ENCODE data around the gene KRT40.

The KRT40 gene

DNA sequence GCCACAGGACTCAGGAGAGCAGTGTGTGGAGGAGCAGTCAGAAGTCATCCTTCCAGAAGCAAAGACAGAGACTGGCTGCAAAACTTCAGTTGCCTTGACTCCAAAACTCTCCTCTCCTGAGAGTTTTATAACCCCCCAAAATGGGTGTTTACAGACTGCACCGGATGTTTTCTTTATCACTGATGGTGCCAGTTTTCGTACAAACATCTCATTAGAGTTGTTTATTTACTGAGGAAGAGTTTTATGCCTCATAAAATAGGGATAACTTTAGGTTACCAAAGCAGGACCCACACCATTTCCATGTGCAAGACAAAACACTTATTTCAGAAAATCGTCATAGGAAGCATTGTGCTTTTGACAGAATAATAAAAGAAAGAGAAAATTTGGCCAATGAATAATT lies at the start of gene KRT40:
KRT40 (minus strand) TSS at position 101 of the 400 bp plus-strand sequence; CDS start at position 48, 53 bp downstream.
- Mint-ChIP-seq H3K9me3 (no peaks in the 10 kb centered on the region), H3K27ac (no peak within 1 kb of the TSS), H3K4me1 (ENCODE audit: low read depth) (no peaks in the 10 kb centered on the region), H3K36me3 (ENCODE audit: low read depth) (no peaks in the 10 kb centered on the region), H3K4me3 (no peak within 1 kb of the TSS), H3K27me3 (ENCODE audit: low read depth) (peaks cover 18% of the 10 kb centered on the region)

GRCh38 chr17:41029633-41030245 lies 45.6 kb upstream of the KRT40 start, which contains the start of gene KRTAP1-4:
Gene KRTAP1-4, minus strand, starts transcription at chr17:41030195. Its CDS starts 117 bp downstream, at chr17:41030078.
- Mint-ChIP-seq H3K4me1 (ENCODE audit: low read depth) (no peaks in the 10 kb centered on the region), H3K4me3 (no peak within 1 kb of the TSS), H3K9me3 (no peaks in the 10 kb centered on the region), H3K36me3 (ENCODE audit: low read depth) (no peaks in the 10 kb centered on the region), H3K27me3 (ENCODE audit: low read depth) (peaks cover 10% of the 10 kb centered on the region), H3K27ac (no peak within 1 kb of the TSS)

GRCh38 chr17:41026715-41027471 lies 42.8 kb upstream of the KRT40 start, which contains the start of gene KRTAP1-5:
Gene KRTAP1-5, minus strand, starts transcription at chr17:41027208. Its CDS starts 53 bp downstream, at chr17:41027155.
- no peak within 1 kb of the TSS for H3K4me3 Mint-ChIP-seq
- no peak within 1 kb of the TSS for H3K27ac Mint-ChIP-seq
- H3K27me3 Mint-ChIP-seq (ENCODE audit: low read depth), result peaks cover 10% of the 10 kb centered on the region
- H3K4me1 Mint-ChIP-seq (ENCODE audit: low read depth), result no peaks in the 10 kb centered on the region
- no peaks in the 10 kb centered on the region for H3K9me3 Mint-ChIP-seq
- H3K36me3 Mint-ChIP-seq (ENCODE audit: low read depth), result no peaks in the 10 kb centered on the region

DNA sequence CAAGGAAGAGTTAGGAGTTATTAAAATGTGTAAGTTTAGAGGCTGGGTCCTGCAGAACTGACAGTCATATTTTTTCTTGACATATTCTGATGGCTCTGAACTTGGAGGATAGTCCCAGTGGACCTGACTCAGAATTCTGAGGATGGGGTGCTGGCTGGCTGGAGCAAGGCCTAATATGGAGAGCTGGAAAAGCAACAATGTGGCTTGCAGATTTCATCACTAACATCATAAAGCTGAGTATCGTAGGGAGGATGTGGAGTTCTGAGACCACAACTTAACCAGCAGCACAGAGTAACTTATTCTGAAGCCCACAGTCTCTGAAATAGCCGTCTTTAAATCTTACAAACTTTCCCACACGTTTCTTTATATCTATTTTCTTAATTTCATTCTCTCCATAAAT lies 40.6 kb upstream of the KRT40 start:
- Mint-ChIP-seq H3K9me3 (no peaks in the 10 kb centered on the region), H3K4me3 (no peak overlapping the region), H3K27ac (no peak overlapping the region), H3K27me3 (ENCODE audit: low read depth) (no peaks in the 10 kb centered on the region), H3K4me1 (ENCODE audit: low read depth) (no peaks in the 10 kb centered on the region), H3K36me3 (ENCODE audit: low read depth) (no peaks in the 10 kb centered on the region)

DNA sequence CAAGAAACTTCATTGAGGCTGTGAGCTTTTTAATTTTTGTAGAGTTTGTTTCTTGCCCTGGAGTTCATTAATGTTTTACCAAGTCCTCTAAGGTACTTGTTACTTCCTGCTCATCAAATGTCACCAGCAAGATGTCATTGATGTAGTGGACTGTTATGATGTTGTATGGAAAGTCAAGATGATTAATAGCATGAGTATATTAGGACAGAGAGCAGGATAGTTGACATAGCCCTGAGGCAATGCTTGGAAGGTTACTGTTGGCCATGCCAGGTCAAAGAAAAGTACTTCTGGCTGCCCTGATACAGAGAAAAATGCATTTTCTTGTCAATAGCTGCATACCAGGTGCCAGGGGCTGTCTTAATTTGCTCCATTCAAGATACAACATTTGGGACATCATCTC lies 36.2 kb upstream of the KRT40 start:
- peaks cover 4% of the 10 kb centered on the region for H3K27me3 Mint-ChIP-seq (ENCODE audit: low read depth)
- H3K27ac Mint-ChIP-seq, result no peak overlapping the region
- H3K4me1 Mint-ChIP-seq (ENCODE audit: low read depth), result no peaks in the 10 kb centered on the region
- H3K4me3 Mint-ChIP-seq, result no peak overlapping the region
- no peaks in the 10 kb centered on the region for H3K36me3 Mint-ChIP-seq (ENCODE audit: low read depth)
- H3K9me3 Mint-ChIP-seq, result no peaks in the 10 kb centered on the region

GRCh38 chr17:41019415-41019814 lies 35.3 kb upstream of the KRT40 start:
- Mint-ChIP-seq H3K4me1 (ENCODE audit: low read depth) (no peaks in the 10 kb centered on the region), H3K27ac (no peak overlapping the region), H3K4me3 (no peak overlapping the region), H3K9me3 (no peaks in the 10 kb centered on the region), H3K36me3 (ENCODE audit: low read depth) (no peaks in the 10 kb centered on the region), H3K27me3 (ENCODE audit: low read depth) (peaks cover 4% of the 10 kb centered on the region)

DNA sequence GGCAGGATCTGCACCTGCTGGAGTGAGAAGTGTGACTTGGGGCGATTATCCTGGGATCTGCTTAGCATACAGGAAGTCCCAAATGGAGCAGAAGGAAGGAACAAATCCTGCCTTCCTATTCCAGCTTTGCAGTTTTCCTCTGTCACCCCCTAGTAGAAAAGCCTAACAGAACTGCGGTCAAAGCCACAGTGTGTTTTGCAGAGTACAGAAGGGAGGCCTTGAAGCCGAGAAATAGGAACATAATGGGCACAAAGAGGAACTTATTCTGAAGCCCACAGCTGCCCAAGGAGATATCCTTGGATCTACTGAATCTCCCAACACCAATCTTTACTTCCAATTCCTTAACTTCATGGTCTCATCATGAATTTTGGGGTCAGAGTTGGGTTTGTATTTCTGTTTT lies 34.4 kb upstream of the KRT40 start:
- no peak overlapping the region for H3K4me3 Mint-ChIP-seq
- no peaks in the 10 kb centered on the region for H3K4me1 Mint-ChIP-seq (ENCODE audit: low read depth)
- no peak overlapping the region for H3K27ac Mint-ChIP-seq
- no peaks in the 10 kb centered on the region for H3K36me3 Mint-ChIP-seq (ENCODE audit: low read depth)
- no peaks in the 10 kb centered on the region for H3K9me3 Mint-ChIP-seq
- peaks cover 4% of the 10 kb centered on the region for H3K27me3 Mint-ChIP-seq (ENCODE audit: low read depth)

DNA sequence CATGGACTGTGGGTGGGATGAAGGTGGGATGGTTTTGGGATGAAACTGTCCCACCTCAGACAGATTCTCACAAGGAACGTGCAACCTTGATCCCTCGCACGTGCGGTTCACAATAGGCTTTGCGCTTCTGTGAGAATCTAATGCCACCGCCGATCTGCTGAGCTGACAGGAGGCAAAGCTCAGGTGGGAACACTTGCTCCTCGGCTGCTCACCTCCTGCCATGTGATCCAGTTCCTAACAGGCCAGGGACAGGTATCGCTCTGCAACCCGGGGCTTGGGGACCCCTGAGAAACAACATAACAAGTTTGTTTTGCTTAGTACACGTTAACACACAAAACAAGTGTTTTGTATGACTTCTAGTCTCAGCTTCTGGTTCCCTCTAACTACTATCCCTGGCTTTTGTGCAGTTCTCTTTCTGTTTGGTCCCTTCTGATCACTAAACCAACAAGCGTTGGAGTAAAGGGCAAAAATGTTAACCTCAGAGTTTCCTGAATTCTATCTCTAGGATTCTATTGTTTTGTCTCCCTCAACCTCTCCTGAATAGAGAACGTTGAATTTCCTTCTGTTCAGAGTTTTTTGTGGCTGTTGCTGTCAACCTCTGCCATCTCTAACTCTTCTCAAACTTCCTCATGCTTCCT lies 32.6 kb upstream of the KRT40 start:
- Mint-ChIP-seq H3K9me3 (no peaks in the 10 kb centered on the region), H3K4me3 (no peak overlapping the region), H3K27me3 (ENCODE audit: low read depth) (peaks cover 8% of the 10 kb centered on the region), H3K36me3 (ENCODE audit: low read depth) (no peaks in the 10 kb centered on the region), H3K27ac (no peak overlapping the region), H3K4me1 (ENCODE audit: low read depth) (no peaks in the 10 kb centered on the region)

- Mint-ChIP-seq H3K4me3 (no peak overlapping the region), H3K9me3 (no peaks in the 10 kb centered on the region)
Measured at GRCh38 chr17:41015454-41015853, 31.3 kb upstream of the KRT40 start.

GRCh38 chr17:41013606-41014005 lies 29.5 kb upstream of the KRT40 start:
- Mint-ChIP-seq H3K27me3 (ENCODE audit: low read depth) (peaks cover 12% of the 10 kb centered on the region), H3K27ac (no peak overlapping the region), H3K4me3 (no peak overlapping the region), H3K4me1 (ENCODE audit: low read depth) (no peaks in the 10 kb centered on the region), H3K36me3 (ENCODE audit: low read depth) (no peaks in the 10 kb centered on the region), H3K9me3 (no peaks in the 10 kb centered on the region)

More at GRCh38 chr17:41015454-41015853, 31.3 kb upstream of the KRT40 start:
- H3K27ac Mint-ChIP-seq, result no peak overlapping the region
- no peaks in the 10 kb centered on the region for H3K36me3 Mint-ChIP-seq (ENCODE audit: low read depth)
- H3K27me3 Mint-ChIP-seq (ENCODE audit: low read depth), result peaks cover 8% of the 10 kb centered on the region
- H3K4me1 Mint-ChIP-seq (ENCODE audit: low read depth), result no peaks in the 10 kb centered on the region

GRCh38 chr17:41013181-41013580 lies 29.1 kb upstream of the KRT40 start:
- no peak overlapping the region for H3K4me3 Mint-ChIP-seq
- H3K27ac Mint-ChIP-seq, result no peak overlapping the region
- no peaks in the 10 kb centered on the region for H3K4me1 Mint-ChIP-seq (ENCODE audit: low read depth)
- H3K9me3 Mint-ChIP-seq, result no peaks in the 10 kb centered on the region
- H3K36me3 Mint-ChIP-seq (ENCODE audit: low read depth), result no peaks in the 10 kb centered on the region
- peaks cover 12% of the 10 kb centered on the region for H3K27me3 Mint-ChIP-seq (ENCODE audit: low read depth)

GRCh38 chr17:41012326-41013120 lies 28.4 kb upstream of the KRT40 start:
- H3K36me3 Mint-ChIP-seq (ENCODE audit: low read depth), result no peaks in the 10 kb centered on the region
- H3K4me1 Mint-ChIP-seq (ENCODE audit: low read depth), result no peaks in the 10 kb centered on the region
- no peak overlapping the region for H3K4me3 Mint-ChIP-seq
- peaks cover 9% of the 10 kb centered on the region for H3K27me3 Mint-ChIP-seq (ENCODE audit: low read depth)
- no peaks in the 10 kb centered on the region for H3K9me3 Mint-ChIP-seq
- no peak overlapping the region for H3K27ac Mint-ChIP-seq

GRCh38 chr17:41010441-41010840 lies 26.3 kb upstream of the KRT40 start:
- no peak overlapping the region for H3K27ac Mint-ChIP-seq
- H3K4me1 Mint-ChIP-seq (ENCODE audit: low read depth), result no peaks in the 10 kb centered on the region
- no peaks in the 10 kb centered on the region for H3K9me3 Mint-ChIP-seq
- no peak overlapping the region for H3K4me3 Mint-ChIP-seq
- H3K36me3 Mint-ChIP-seq (ENCODE audit: low read depth), result no peaks in the 10 kb centered on the region
- peaks cover 11% of the 10 kb centered on the region for H3K27me3 Mint-ChIP-seq (ENCODE audit: low read depth)

- Mint-ChIP-seq H3K4me1 (ENCODE audit: low read depth) (no peaks in the 10 kb centered on the region), H3K9me3 (no peaks in the 10 kb centered on the region), H3K27ac (no peak overlapping the region), H3K27me3 (ENCODE audit: low read depth) (peaks cover 11% of the 10 kb centered on the region), H3K4me3 (no peak overlapping the region), H3K36me3 (ENCODE audit: low read depth) (no peaks in the 10 kb centered on the region)
Measured at GRCh38 chr17:41009936-41010335, 25.8 kb upstream of the KRT40 start.

Data from T-helper 1 cell treated with Interleukin-12 subunit alpha and Interleukin-12 subunit beta and Interleukin-4 antibody, amounts not matched to agents 30 μg/mL and 1 μg/mL, for 36 hours (primary cell).